HepG2 (cell line): ENCODE measurements around the gene SEC14L5. TPM values are rescaled to one million over a fixed set of nuclear protein-coding genes. Genes with fewer than 3 reads are reported as not detected.

Source experiments
- ATAC-seq: fragments of 200-7000 bp; cut with Tn5 transposase; 3 replicates; pipeline ENCODE4 v1.9.1; 2020; ENCODE audit warnings: mild to moderate bottlenecking, moderate library complexity
- BruUV-seq: library from RNA; stranded (reverse); fragments of 400-500 nt; replicated peaks from 2 replicates; lab custom pipeline; 2021; lab: Mats Ljungman, UMichigan
- CTCF ChIA-PET: fragments of 300-600 bp; formaldehyde crosslinking; extraction: SDS; loops from one replicate; lab custom pipeline; 2021; ENCODE audit warnings: low total read pairs, inconsistent platforms, low intra/inter-chr PET ratio; lab: Yijun Ruan, JAX
- POLR2A ChIA-PET: fragments of 350-600 bp; sonication (Branson Sonifier 250); formaldehyde crosslinking; loops from one replicate; lab custom pipeline; 2020; ENCODE audit warnings: antibody characterized with exemption, inconsistent platforms; lab: Yijun Ruan, JAX
- DNase-seq: peaks from one replicate; pipeline ENCODE4 v3.0.0-alpha.2; 2015; ENCODE audit warnings: low spot score
- FAIRE-seq: peaks from 3 replicates; lab custom pipeline; 2011; peaks lifted over from hg19 to GRCh38; lab: Jason Lieb, UNC
- H2AFZ ChIP-seq: one replicate; pipeline ENCODE4 v1.6.1; 2011; ENCODE audit warnings: low read length, inconsistent platforms
- H3K27ac ChIP-seq: fragments of 300-600 bp; 3 replicates; pipeline ENCODE4 v1.8.0; 2011; ENCODE audit warnings: mixed run types, mild to moderate bottlenecking, mixed read lengths, low read length, inconsistent platforms; ENCODE audit not compliant: insufficient read depth; ENCODE audit errors: extremely low read length
- H3K27me3 ChIP-seq, 2 experiments: fragments of 200-600 bp in 1 of 2; 2 replicates in 1 of 2; 3 replicates in 1 of 2; pipeline versions ENCODE4 v1.6.0 to v1.8.0; 2011; ENCODE audit warnings: low read length in 2 of 2, mild to moderate bottlenecking in 2 of 2, moderate library complexity in 2 of 2, inconsistent platforms in 1 of 2; ENCODE audit not compliant: insufficient read depth in 2 of 2, control insufficient read depth in 1 of 2
- H3K36me3 ChIP-seq, 2 experiments: fragments of 200-600 bp in 1 of 2; replicated peaks in 1 of 2; 2 replicates in 1 of 2; 3 replicates in 1 of 2; pipeline versions ENCODE4 v1.5.1 to v1.8.0; 2011; ENCODE audit warnings: low read length in 2 of 2, inconsistent platforms in 1 of 2; ENCODE audit not compliant: insufficient read depth in 2 of 2, control insufficient read depth in 1 of 2
- H3K4me1 ChIP-seq: 2 replicates; pipeline ENCODE4 v1.5.1; 2012; ENCODE audit warnings: low read length, inconsistent platforms; ENCODE audit not compliant: insufficient read depth
- H3K4me2 ChIP-seq: 2 replicates; pipeline ENCODE4 v1.6.0; 2011; ENCODE audit warnings: low read depth, low read length, inconsistent platforms
- H3K4me3 ChIP-seq, 3 experiments: fragments of 200-600 bp in 1 of 3; sonication (generic), shearing (Covaris generic) in 1 of 3; replicated peaks in 1 of 3; 2 replicates each; pipeline ENCODE4 v1.5.1; 2011 to 2016; ENCODE audit warnings: low read length in 3 of 3, inconsistent platforms in 2 of 3, low read depth in 2 of 3, mild to moderate bottlenecking in 2 of 3, control low read depth in 1 of 3, mixed read lengths in 1 of 3; ENCODE audit not compliant: insufficient read depth in 1 of 3
- H3K79me2 ChIP-seq: one replicate; pipeline ENCODE4 v1.6.1; 2011; ENCODE audit warnings: low read length, inconsistent platforms; ENCODE audit not compliant: insufficient read depth
- H3K9ac ChIP-seq: 2 replicates; pipeline ENCODE4 v1.6.0; 2011; ENCODE audit warnings: mild to moderate bottlenecking, low read depth, low read length, inconsistent platforms; ENCODE audit not compliant: insufficient read depth
- H3K9me3 ChIP-seq: 2 replicates; pipeline ENCODE4 v1.5.1; 2012; ENCODE audit warnings: mild to moderate bottlenecking, low read length
- H4K20me1 ChIP-seq: 2 replicates; pipeline ENCODE4 v1.6.0; 2011; ENCODE audit warnings: inconsistent platforms, mild to moderate bottlenecking, low read length, moderate library complexity; ENCODE audit not compliant: insufficient read depth
- EZH2 ChIP-seq: conservative IDR thresholded peaks from 2 replicates; pipeline ENCODE4 v1.6.1; 2012; ENCODE audit warnings: mild to moderate bottlenecking, low read depth, low read length, moderate library complexity
- HMGXB3 ChIP-seq: sonication (generic); formaldehyde crosslinking; IDR thresholded peaks from 2 replicates; pipeline ENCODE4 v1.4.0; 2020; ENCODE audit warnings: missing genetic modification reagents, borderline replicate concordance
- JARID2 ChIP-seq: sonication (generic); formaldehyde crosslinking; IDR thresholded peaks from 2 replicates; pipeline ENCODE4 v1.8.1; 2023; ENCODE audit warnings: missing genetic modification reagents, inconsistent platforms; ENCODE audit not compliant: insufficient replicate concordance
- JUND ChIP-seq: sonication (generic); formaldehyde crosslinking; IDR thresholded peaks from 2 replicates; pipeline ENCODE4 v1.8.0; 2022; ENCODE audit warnings: mild to moderate bottlenecking, missing genetic modification reagents
- PAF1 ChIP-seq: IDR thresholded peaks from 2 replicates; pipeline ENCODE4 v1.6.1; 2016; ENCODE audit warnings: missing genetic modification reagents, missing compliant biosample characterization
- PATZ1 ChIP-seq: sonication (generic); formaldehyde crosslinking; IDR thresholded peaks from 2 replicates; pipeline ENCODE4 v1.4.0; 2020; ENCODE audit warnings: missing genetic modification reagents
- SOX6 ChIP-seq, 2 experiments: fragments of 450-650 bp in 1 of 2; sonication (generic) in 1 of 2; formaldehyde crosslinking in 1 of 2; IDR thresholded peaks; 2 replicates each; pipeline versions ENCODE4 v1.4.0 to v1.6.1; 2017 to 2020; ENCODE audit warnings: antibody characterized with exemption in 1 of 2, mild to moderate bottlenecking in 1 of 2, missing genetic modification reagents in 1 of 2
- SRSF1 ChIP-seq: fragments of 200-400 bp; formaldehyde crosslinking; optimal IDR thresholded peaks from 2 replicates; pipeline ENCODE3; 2017; ENCODE audit warnings: mild to moderate bottlenecking, low read depth, low read length, moderate library complexity
- SRY ChIP-seq: sonication (generic); formaldehyde crosslinking; IDR thresholded peaks from 2 replicates; pipeline ENCODE4 v1.8.0; 2022; ENCODE audit warnings: mild to moderate bottlenecking, missing genetic modification reagents
- ZBTB46 ChIP-seq: sonication (generic); formaldehyde crosslinking; IDR thresholded peaks from 2 replicates; pipeline ENCODE4 v1.4.0; 2020; ENCODE audit warnings: mild to moderate bottlenecking, missing genetic modification reagents, borderline replicate concordance
- ZBTB49 ChIP-seq: sonication (generic); formaldehyde crosslinking; IDR thresholded peaks from 2 replicates; pipeline ENCODE4 v1.4.0; 2020; ENCODE audit warnings: missing genetic modification reagents, borderline replicate concordance
- ZMYM2 ChIP-seq: sonication (generic); formaldehyde crosslinking; IDR thresholded peaks from 2 replicates; pipeline ENCODE4 v1.8.0; 2022; ENCODE audit warnings: mild to moderate bottlenecking, missing genetic modification reagents
- ZNF367 ChIP-seq: sonication (generic); formaldehyde crosslinking; IDR thresholded peaks from 2 replicates; pipeline ENCODE4 v1.4.0; 2020; ENCODE audit warnings: missing genetic modification reagents, borderline replicate concordance
- ZNF660 ChIP-seq: sonication (generic); formaldehyde crosslinking; IDR thresholded peaks from 2 replicates; pipeline ENCODE4 v1.5.1; 2020; ENCODE audit warnings: mild to moderate bottlenecking, low read depth, missing genetic modification reagents, borderline replicate concordance
- WGBS: methylation state at CpG from one replicate; pipeline ENCODE4 v1.1.6; 2017; ENCODE audit warnings: low lambda C conversion rate; 5-methylcytosine and 5-hydroxymethylcytosine counted together
- in situ Hi-C: cut with HindIII; loops from 2 replicates; pipeline ENCODE4 v1.10.0; 2017; ENCODE audit warnings: low pct_unique_long_range_greater_than_20kb; ENCODE audit not compliant: extremely low pct_ligation_motif_present
- intact Hi-C: fragments of 100-400 bp; cut with micrococcal nuclease; formaldehyde crosslinking; loops from one replicate; pipeline ENCODE4 v1.10.0; 2022; ENCODE audit not compliant: unreplicated experiment
- polyA plus RNA-seq, 8 experiments: library from polyadenylated mRNA; depleted of rRNA in 3 of 8; stranded (reverse) in 7 of 8; unstranded in 1 of 8; fragments of >200 nt; fragmentation: Illumina TruSeq in 4 of 8; extraction: Trizol in 4 of 8; gene quantifications; 2 replicates each; pipeline versions ENCODE4 v1.2.1 to v1.2.3, GENCODE V29; 2011 to 2016; ENCODE audit warnings: low read depth in 4 of 8, missing spikeins in 1 of 8, mixed read lengths in 1 of 8; ENCODE audit not compliant: insufficient read depth in 1 of 8
- total RNA-seq, 5 experiments: library from RNA; depleted of rRNA; stranded (reverse); fragments of >200 nt; fragmentation: Illumina TruSeq; extraction: Trizol; gene quantifications; 2 replicates each; pipeline ENCODE4 v1.2.3, GENCODE V29; 2016; ENCODE audit warnings: low read depth in 1 of 5

The SEC14L5 gene
- total and polyA plus RNA-seq, 2 of the 13 experiments (the other 11 are each of a cell fraction or from before 2014, with no cell fraction given) = 0.40 to 0.42 TPM

GRCh38 chr16:4987250-4987579, 29.1 kb downstream of the SEC14L5 start:
- BruUV-seq = no TSS peak
- ATAC-seq (peak; percentile 45), FAIRE-seq (no peak), DNase-seq (no peak)
- CTCF ChIA-PET = no interaction called here
- WGBS = 8% methylated on average over 10 of the region's 10 CpGs
- Histone ChIP-seq H3K4me2 (peak overlapping the region; percentile 46), H3K9me3 (no peaks in the 10 kb centered on the region), H4K20me1 (no peaks in the 10 kb centered on the region), H3K79me2 (no peaks in the 10 kb centered on the region), H3K9ac (no peak overlapping the region), H3K4me1 (peaks cover 13% of the 10 kb centered on the region), H3K27ac (no peak overlapping the region), H3K36me3 (no peaks in the 10 kb centered on the region), H2AFZ (no peak overlapping the region), H3K4me3 (peak overlapping the region in 2 of 3 experiments; percentile 28 to 65; a peak in 2 of 6 replicates), H3K27me3 (peaks cover 7 to 47% of the 10 kb centered on the region in 2 experiments)
- in situ Hi-C loops = no loop called here
- intact Hi-C loops = no loop called here
- POLR2A ChIA-PET = no interaction called here
- TF ChIP-seq ZNF660 (no peak), JUND (CRISPR knock-in tag) (no peak), SOX6 (IDR thresholded peaks at IDR 0.05) (no peak), SOX6 (CRISPR knock-in tag; IDR thresholded peaks at IDR 0.05) (0 out of 2 replicates have a peak, but pooled peaks have one; percentile 5), EZH2 (peak; percentile 27; the same call in 1 of the 2 replicates), SRY (no peak), HMGXB3 (CRISPR knock-in tag) (no peak), SRSF1 (peak; percentile 56), ZBTB46 (CRISPR knock-in tag) (no peak), ZNF367 (CRISPR knock-in tag) (no peak), PATZ1 (CRISPR knock-in tag) (peak; percentile 60), ZMYM2 (no peak), ZBTB49 (CRISPR knock-in tag) (no peak), PAF1 (CRISPR knock-in tag) (no peak), JARID2 (CRISPR knock-in tag) (peak; percentile 25)
